HepG2 (cell line): ENCODE measurements around the gene GPR162. TPM values are rescaled to one million over a fixed set of nuclear protein-coding genes. Genes with fewer than 3 reads are reported as not detected.

Source experiments
- BORCS8-MEF2B ChIP-seq: sonication (generic); formaldehyde crosslinking; IDR thresholded peaks from 2 replicates; pipeline ENCODE4 v1.8.0; 2022; ENCODE audit warnings: mild to moderate bottlenecking, missing genetic modification reagents
- CHD2 ChIP-seq: IDR thresholded peaks from 2 replicates; pipeline ENCODE4 v1.6.1; 2011; ENCODE audit warnings: low read depth, low read length, improper control_type of control experiment
- HNF4G ChIP-seq, 2 experiments: sonication (generic) in 1 of 2; formaldehyde crosslinking in 1 of 2; IDR thresholded peaks; 2 replicates each; pipeline versions ENCODE4 v1.4.0 to v1.6.1; 2011 to 2020; ENCODE audit warnings: borderline replicate concordance in 2 of 2, low read depth in 2 of 2, mild to moderate bottlenecking in 2 of 2, low read length in 1 of 2, missing genetic modification reagents in 1 of 2, moderate library complexity in 1 of 2
- JUN ChIP-seq: sonication (generic); formaldehyde crosslinking; IDR thresholded peaks from 2 replicates; pipeline ENCODE4 v1.4.0; 2020; ENCODE audit warnings: mild to moderate bottlenecking, missing genetic modification reagents
- KDM2A ChIP-seq: sonication (generic); formaldehyde crosslinking; IDR thresholded peaks from 2 replicates; pipeline ENCODE4 v1.4.0; 2020; ENCODE audit warnings: low read depth, missing genetic modification reagents, borderline replicate concordance
- MNT ChIP-seq: fragments of 450-650 bp; IDR thresholded peaks from 2 replicates; pipeline ENCODE4 v1.6.1; 2016
- NFE2L2 ChIP-seq: fragments of 150-350 bp; IDR thresholded peaks from 2 replicates; pipeline ENCODE4 v1.6.1; 2014; ENCODE audit warnings: low read length
- NFYC ChIP-seq: IDR thresholded peaks from 2 replicates; pipeline ENCODE4 v1.6.1; 2016; ENCODE audit warnings: missing genetic modification reagents, missing compliant biosample characterization
- REL ChIP-seq: sonication (generic); formaldehyde crosslinking; conservative IDR thresholded peaks from 2 replicates; pipeline ENCODE4 v1.8.0; 2022; ENCODE audit warnings: mild to moderate bottlenecking, missing genetic modification reagents, moderate library complexity
- SALL1 ChIP-seq: sonication (generic); formaldehyde crosslinking; IDR thresholded peaks from 2 replicates; pipeline ENCODE4 v1.8.0; 2022; ENCODE audit warnings: mild to moderate bottlenecking, missing genetic modification reagents
- SIN3B ChIP-seq: fragments of 150-350 bp; IDR thresholded peaks from 2 replicates; pipeline ENCODE4 v1.6.1; 2014; ENCODE audit warnings: low read length
- TEF ChIP-seq: sonication (generic); formaldehyde crosslinking; IDR thresholded peaks from 2 replicates; pipeline ENCODE4 v1.5.0; 2020; ENCODE audit warnings: missing genetic modification reagents
- ZFP36L1 ChIP-seq: sonication (generic); formaldehyde crosslinking; IDR thresholded peaks from 2 replicates; pipeline ENCODE4 v1.8.0; 2022; ENCODE audit warnings: mild to moderate bottlenecking, missing genetic modification reagents, moderate library complexity
- ZNF101 ChIP-seq: sonication (generic); formaldehyde crosslinking; IDR thresholded peaks from 2 replicates; pipeline ENCODE4 v1.4.0; 2020; ENCODE audit warnings: mild to moderate bottlenecking, low read depth, missing genetic modification reagents, borderline replicate concordance
- ZNF136 ChIP-seq: sonication (generic); formaldehyde crosslinking; IDR thresholded peaks from 2 replicates; pipeline ENCODE4 v1.8.1; 2022; ENCODE audit warnings: low read depth, mild to moderate bottlenecking, moderate library complexity, missing genetic modification reagents
- ZNF230 ChIP-seq: sonication (generic); formaldehyde crosslinking; IDR thresholded peaks from 2 replicates; pipeline ENCODE4 v1.4.0; 2020; ENCODE audit warnings: mild to moderate bottlenecking, missing genetic modification reagents
- ZNF232 ChIP-seq: sonication (generic); formaldehyde crosslinking; IDR thresholded peaks from 2 replicates; pipeline ENCODE4 v1.4.0; 2020; ENCODE audit warnings: missing genetic modification reagents, borderline replicate concordance
- ZNF441 ChIP-seq: sonication (generic); formaldehyde crosslinking; IDR thresholded peaks from 2 replicates; pipeline ENCODE4 v1.7.0; 2021; ENCODE audit warnings: missing genetic modification reagents, borderline replicate concordance
- ZNF510 ChIP-seq: sonication (generic); formaldehyde crosslinking; IDR thresholded peaks from 2 replicates; pipeline ENCODE4 v1.4.0; 2020; ENCODE audit warnings: low read depth, mild to moderate bottlenecking, missing genetic modification reagents
- ZNF878 ChIP-seq: sonication (generic); formaldehyde crosslinking; IDR thresholded peaks from 2 replicates; pipeline ENCODE4 v1.8.1; 2023; ENCODE audit warnings: mild to moderate bottlenecking, missing genetic modification reagents, moderate library complexity
- polyA plus RNA-seq, 8 experiments: library from polyadenylated mRNA; depleted of rRNA in 3 of 8; stranded (reverse) in 7 of 8; unstranded in 1 of 8; fragments of >200 nt; fragmentation: Illumina TruSeq in 4 of 8; extraction: Trizol in 4 of 8; gene quantifications; 2 replicates each; pipeline versions ENCODE4 v1.2.1 to v1.2.3, GENCODE V29; 2011 to 2016; ENCODE audit warnings: low read depth in 4 of 8, missing spikeins in 1 of 8, mixed read lengths in 1 of 8; ENCODE audit not compliant: insufficient read depth in 1 of 8
- total RNA-seq, 5 experiments: library from RNA; depleted of rRNA; stranded (reverse); fragments of >200 nt; fragmentation: Illumina TruSeq; extraction: Trizol; gene quantifications; 2 replicates each; pipeline ENCODE4 v1.2.3, GENCODE V29; 2016; ENCODE audit warnings: low read depth in 1 of 5
- TF ChIP-seq, protein P1 (sequence below): sonication (generic); formaldehyde crosslinking; IDR thresholded peaks from 2 replicates; pipeline ENCODE4 v1.4.0; 2020; ENCODE audit warnings: missing genetic modification reagents, mild to moderate bottlenecking, borderline replicate concordance
- TF ChIP-seq, protein P2 (sequence below): IDR thresholded peaks from 2 replicates; pipeline ENCODE4 v1.6.1; 2012; ENCODE audit warnings: low read length, improper control_type of control experiment

The GPR162 gene
- total and polyA plus RNA-seq, 2 of the 13 experiments (the other 11 are each of a cell fraction or from before 2014, with no cell fraction given) = 0.08 TPM; not detected in 1

DNA sequence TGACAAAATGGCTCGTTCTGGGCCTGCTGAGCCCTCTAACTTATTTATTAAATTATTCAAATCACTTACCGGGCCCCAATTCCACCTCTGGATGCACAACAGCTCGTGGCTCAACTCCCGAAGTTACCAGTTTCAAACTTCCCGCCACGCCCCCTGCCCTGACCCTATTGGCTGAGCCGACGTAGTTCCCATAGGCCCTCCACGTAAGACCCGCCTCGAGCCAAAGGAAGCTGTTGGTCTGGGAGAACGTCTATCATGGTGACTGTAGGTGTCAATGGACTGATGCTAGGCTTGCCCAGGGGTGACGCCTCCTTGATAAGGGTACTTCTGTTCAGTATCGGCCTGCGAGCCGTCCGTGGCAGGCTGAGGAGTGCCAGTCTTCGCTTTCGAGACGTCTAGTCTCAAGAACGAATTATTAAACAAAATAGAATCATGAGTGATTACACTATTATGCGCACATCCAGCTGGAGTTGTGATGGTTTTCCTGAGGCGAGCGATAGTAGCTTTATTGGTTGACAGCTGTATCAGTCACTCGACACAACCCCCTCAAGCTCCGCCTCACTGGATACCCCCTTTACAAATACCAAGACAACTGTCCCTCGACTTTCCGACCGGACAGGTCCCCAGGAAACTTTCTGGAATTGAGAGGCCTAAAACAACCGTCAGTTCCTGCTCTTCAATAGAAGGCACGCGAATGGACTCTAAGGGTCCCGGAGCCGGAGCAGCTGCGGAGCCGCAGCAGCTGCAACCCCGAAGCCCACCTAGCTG, 29.7 kb downstream of the GPR162 start, which contains the start of gene CDCA3 (continued):
- TF ChIP-seq ZNF136 (CRISPR knock-in tag) (0 out of 2 replicates have a peak, but pooled peaks have one; percentile 17), SALL1 (CRISPR knock-in tag) (peak; percentile 36; the same call in 1 of the 2 replicates), ZNF230 (no peak; the same call in none of the 2 replicates), CHD2 (peak; percentile 68; the same call in 1 of the 2 replicates), HNF4G (IDR thresholded peaks at IDR 0.05; ENCODE audit: borderline replicate concordance, low read depth, low read length) (0 out of 2 replicates have a peak, but pooled peaks have one; percentile 9), HNF4G (CRISPR knock-in tag; IDR thresholded peaks at IDR 0.05; ENCODE audit: borderline replicate concordance, low read depth) (no peak), SIN3B (peak; percentile 96), ZFP36L1 (CRISPR knock-in tag) (peak; percentile 82; the same call in 1 of the 2 replicates), JUN (CRISPR knock-in tag) (no peak), ZNF878 (0 out of 2 replicates have a peak, but pooled peaks have one; percentile 73), ZNF510 (CRISPR knock-in tag) (0 out of 2 replicates have a peak, but pooled peaks have one; percentile 35), REL (CRISPR knock-in tag) (peak; percentile 47; the same call in 1 of the 2 replicates), ZNF232 (CRISPR knock-in tag) (peak; percentile 29; the same call in 1 of the 2 replicates), NFYC (CRISPR knock-in tag) (peak; percentile 99), KDM2A (CRISPR knock-in tag) (peak; percentile 42), BORCS8-MEF2B (CRISPR knock-in tag) (peak; percentile 86), ZNF441 (0 out of 2 replicates have a peak, but pooled peaks have one; percentile 36), MNT (0 out of 2 replicates have a peak, but pooled peaks have one; percentile 34), NFE2L2 (0 out of 2 replicates have a peak, but pooled peaks have one; percentile 8), TEF (no peak), ZNF101 (CRISPR knock-in tag) (no peak)
- TF ChIP-seq, protein P1, sequence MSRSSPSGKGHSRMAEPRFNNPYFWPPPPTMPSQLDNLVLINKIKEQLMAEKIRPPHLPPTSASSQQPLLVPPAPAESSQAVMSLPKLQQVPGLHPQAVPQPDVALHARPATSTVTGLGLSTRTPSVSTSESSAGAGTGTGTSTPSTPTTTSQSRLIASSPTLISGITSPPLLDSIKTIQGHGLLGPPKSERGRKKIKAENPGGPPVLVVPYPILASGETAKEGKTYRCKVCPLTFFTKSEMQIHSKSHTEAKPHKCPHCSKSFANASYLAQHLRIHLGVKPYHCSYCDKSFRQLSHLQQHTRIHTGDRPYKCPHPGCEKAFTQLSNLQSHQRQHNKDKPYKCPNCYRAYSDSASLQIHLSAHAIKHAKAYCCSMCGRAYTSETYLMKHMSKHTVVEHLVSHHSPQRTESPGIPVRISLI (CRISPR knock-in tag) = no peak
- TF ChIP-seq, protein P2, sequence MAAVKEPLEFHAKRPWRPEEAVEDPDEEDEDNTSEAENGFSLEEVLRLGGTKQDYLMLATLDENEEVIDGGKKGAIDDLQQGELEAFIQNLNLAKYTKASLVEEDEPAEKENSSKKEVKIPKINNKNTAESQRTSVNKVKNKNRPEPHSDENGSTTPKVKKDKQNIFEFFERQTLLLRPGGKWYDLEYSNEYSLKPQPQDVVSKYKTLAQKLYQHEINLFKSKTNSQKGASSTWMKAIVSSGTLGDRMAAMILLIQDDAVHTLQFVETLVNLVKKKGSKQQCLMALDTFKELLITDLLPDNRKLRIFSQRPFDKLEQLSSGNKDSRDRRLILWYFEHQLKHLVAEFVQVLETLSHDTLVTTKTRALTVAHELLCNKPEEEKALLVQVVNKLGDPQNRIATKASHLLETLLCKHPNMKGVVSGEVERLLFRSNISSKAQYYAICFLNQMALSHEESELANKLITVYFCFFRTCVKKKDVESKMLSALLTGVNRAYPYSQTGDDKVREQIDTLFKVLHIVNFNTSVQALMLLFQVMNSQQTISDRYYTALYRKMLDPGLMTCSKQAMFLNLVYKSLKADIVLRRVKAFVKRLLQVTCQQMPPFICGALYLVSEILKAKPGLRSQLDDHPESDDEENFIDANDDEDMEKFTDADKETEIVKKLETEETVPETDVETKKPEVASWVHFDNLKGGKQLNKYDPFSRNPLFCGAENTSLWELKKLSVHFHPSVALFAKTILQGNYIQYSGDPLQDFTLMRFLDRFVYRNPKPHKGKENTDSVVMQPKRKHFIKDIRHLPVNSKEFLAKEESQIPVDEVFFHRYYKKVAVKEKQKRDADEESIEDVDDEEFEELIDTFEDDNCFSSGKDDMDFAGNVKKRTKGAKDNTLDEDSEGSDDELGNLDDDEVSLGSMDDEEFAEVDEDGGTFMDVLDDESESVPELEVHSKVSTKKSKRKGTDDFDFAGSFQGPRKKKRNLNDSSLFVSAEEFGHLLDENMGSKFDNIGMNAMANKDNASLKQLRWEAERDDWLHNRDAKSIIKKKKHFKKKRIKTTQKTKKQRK = peak; percentile 14; the same call in 1 of the 2 replicates
